Endometrial microvascular endothelial cells (primary cell): ENCODE measurements around the gene PPP3R1. TPM values are rescaled to one million over a fixed set of nuclear protein-coding genes. Genes with fewer than 3 reads are reported as not detected.
"Not testable (repeated sequence)": the region's sequence is repeated elsewhere in the genome, so short reads cannot be mapped to it uniquely, and the experiment has no call there.

Experiments used
- in situ Hi-C: cut with HindIII; loops from 2 replicates; pipeline ENCODE4 v1.10.0; 2017; ENCODE audit warnings: low sequenced_read_pairs, low pct_unique_long_range_greater_than_20kb; ENCODE audit errors: inconsistent ontology term
- total RNA-seq: library from RNA; depleted of rRNA; stranded (reverse); fragments of >200 nt; gene quantifications from one replicate; pipeline ENCODE4 v1.2.3, GENCODE V29; 2015; ENCODE audit errors: inconsistent ontology term

PPP3R1 gene
- total RNA-seq, 1 donor from 2014 or later = 28.6 TPM

- in situ Hi-C loops = no loop called here
Observed at GRCh38 chr2:68203587-68203986, 48.7 kb downstream of the PPP3R1 start.

DNA sequence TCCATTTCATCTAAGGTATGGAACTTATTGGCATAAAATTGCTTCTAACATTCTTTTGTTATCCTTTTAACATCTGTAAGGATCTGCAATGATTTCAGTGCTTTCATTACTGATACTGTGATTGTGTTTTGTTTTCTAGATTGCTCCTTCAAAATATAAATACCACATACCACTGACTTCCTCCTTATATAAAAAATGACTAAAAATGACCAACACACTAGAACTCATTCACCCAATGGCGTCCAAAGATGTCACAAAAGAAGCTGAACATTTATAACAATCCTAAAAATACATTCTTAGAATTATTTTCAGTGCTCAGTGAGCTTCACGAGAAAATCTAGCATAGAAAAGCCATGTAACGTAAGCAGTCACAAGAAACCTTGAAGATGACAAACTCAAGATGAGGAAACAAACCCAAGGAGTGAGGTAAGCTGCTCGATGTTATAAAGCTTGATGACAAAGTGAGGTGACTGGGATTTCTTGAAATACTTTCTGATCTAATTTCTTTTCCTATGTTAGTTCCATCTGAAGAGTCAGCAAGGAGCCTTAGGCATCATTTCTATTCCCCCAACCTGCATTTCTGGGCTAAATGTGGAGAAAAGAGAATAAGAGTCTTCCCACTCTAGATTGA is 52.1 kb downstream of the PPP3R1 start:
- in situ Hi-C loops = no loop called here

GRCh38 chr2:68196120-68196716 is 56.1 kb downstream of the PPP3R1 start:
- in situ Hi-C loops = no loop called here

- in situ Hi-C loops = no loop called here
Observed at GRCh38 chr2:68195096-68195495, 57.2 kb downstream of the PPP3R1 start.

DNA sequence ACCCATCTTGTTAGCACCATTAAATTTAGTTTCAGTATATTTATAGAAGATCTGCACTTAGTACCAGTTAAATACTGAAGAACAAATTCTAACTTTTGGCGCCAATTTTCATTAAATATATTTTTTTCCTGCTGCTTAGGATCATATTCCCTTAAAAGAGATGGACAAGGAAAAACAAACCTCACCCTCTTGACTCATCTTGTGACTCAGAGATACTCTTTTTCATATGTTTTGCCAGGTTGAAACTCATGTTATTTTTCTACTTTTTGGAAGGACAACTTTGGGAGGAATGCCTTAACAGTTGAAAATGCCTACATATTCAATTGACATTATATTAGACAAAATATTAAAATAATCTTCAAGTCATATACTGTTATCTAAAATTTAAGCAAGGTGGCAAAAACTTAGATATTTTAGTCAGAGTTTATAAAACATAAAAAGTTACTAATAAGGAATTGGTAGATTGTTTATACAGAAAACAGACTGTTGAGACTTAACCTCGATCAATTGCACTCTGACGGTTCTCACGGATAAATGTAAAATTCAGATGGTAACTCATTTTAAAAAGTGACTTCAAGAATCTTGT is 58.5 kb downstream of the PPP3R1 start:
- in situ Hi-C loops = no loop called here

DNA sequence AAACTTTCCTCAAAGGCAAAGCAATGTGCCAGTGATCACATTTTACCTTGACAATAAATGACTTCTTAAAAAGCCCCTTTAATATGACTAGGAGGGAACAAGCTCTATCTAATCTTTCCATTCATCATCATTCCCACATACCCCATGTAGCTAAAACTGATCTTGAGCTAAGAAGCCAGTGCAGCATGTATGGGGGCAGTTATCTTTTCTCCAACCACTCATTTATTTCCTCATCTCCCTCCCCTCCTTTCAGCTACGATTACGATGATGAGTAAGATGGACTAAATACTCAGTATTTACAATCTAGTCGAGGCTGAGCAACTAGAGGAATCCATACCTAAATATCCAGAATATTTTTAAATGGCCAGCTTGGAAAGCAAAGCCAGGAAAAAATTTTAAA is 59.2 kb downstream of the PPP3R1 start:
- in situ Hi-C loops = no loop called here

DNA sequence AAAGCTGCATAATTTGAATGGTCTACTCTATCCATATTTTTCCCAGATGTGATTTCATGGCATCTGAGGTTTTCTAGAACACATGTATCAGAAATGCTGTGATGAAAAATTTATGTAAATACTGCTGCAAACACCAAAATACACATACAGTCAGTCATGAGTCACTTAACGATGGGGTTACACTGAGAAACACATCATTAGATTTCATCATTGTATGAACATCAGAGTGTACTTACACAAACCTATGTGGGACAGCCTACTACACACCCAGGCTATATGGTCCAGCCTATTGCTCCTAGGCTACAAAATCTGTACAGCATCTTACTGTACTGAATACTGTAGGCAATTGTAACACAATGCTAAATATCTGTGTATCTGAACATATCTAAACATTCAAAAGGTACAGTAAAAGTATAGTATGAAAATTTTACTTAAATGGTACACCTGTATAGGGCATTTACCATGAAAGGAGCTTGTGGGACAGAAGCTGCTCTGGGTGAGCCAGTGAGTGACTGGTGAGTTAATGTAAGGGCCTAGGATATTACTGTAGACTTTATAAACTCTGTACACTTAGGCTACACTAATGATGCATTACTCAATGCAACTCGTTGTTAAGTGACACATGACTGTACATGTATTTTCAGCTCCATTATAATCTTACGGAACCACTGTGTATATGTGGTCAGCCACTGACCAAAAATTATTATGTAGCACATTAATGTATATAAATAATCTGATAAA is 61.2 kb downstream of the PPP3R1 start:
- in situ Hi-C loops = no loop called here

DNA sequence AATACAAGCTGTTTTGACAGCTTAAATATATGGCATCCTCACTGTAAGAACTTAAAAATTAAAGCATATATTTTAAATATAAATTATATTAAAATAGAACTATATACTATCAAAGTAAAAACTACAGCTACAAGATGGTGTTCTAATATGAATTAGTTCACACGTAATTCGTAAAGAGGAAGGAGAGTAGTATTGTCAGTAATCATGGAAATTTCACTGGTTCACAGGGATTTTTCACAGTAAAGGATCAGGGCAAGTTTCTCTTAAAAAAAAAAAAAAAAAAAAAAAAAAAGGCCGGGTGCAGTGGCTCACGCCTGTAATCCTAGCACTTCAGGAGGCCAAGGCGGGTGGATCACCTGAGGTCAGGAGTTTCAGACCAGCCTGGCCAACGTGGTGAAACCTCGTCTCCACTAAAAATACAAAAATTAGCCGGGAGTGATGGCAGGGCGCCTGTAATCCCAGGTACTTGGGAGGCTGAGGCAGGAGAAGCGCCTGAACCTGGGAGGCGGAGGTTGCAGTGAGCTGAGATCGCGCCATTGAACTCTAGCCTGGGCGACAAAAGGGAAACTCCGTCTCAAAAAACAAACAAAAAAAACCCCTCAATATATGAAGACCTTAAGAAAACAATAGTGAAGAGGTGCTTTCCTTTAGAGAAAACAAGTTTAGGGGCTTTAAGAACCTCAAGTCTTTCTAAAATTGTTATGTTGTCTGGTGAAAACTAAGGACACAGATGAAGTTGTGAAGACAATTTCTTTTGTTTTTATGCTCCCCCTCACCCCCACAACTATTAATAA is 62.1 kb downstream of the PPP3R1 start:
- in situ Hi-C loops = no loop called here

DNA sequence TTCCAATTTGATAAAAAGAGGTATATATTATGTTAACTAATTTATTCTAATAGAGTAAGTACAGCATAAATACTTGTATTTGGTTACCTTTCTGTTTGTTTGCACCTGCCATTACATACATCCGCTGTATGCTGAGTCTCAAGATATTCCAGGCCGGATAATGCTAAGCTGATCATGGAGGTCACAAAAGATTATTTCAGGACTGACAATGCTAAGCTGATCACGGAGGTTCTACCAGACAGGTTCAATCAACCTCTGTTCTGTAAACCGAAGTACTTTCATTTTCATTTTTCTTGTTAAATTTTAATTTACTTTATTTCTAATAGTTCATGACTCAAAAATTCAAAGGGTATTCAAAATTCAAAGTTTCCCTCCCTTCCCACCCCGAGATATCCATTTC is 63.5 kb downstream of the PPP3R1 start:
- in situ Hi-C loops = no loop called here

DNA sequence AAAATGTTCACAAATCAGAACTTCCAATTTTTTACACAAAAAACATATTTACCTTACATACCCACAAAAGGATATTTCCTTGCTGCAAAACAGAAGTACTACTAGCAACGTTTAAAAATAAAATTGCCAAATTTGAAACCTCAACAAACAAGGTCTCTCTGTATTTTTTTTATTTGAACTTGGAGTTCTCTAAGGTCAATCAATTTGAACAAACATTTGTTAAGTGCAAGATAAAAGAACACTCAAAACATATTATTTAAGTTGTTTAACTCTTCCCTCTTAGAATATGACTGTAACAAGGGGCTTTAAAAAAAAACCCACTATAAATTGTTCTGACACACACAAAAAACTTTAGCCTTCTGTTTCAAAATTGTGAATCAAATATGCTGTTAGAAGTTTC is 65.0 kb downstream of the PPP3R1 start:
- in situ Hi-C loops = no loop called here

DNA sequence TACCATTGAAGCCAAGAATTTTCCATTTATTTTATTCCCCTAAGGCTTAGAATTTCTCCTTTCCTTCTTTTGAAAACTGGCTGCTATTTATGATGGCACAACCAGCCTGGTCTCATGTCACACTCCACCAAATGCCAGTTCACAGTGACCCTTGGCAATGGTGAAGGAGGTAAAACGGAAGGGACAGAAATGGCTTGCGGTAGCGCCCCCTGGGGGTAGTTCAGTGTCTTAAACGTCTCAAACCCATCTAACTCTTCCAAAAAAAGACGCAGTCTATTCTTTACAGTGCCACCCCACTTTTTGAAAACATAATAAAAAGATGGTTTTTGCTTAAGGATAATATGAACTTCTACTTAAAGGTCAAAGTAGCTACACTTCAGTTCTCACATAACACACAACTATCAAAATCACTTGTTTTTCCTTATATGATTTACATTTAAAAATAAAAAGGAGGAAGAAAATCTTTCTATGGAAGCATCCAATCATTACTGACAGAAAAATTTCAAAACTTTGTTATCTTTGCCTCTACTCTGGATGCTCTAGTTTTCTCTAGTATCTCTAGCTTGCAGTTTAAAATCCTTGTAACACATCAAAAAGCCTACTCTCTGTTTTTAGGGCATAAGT is 66.7 kb downstream of the PPP3R1 start:
- in situ Hi-C loops = no loop called here

GRCh38 chr2:68182902-68183301 is 69.4 kb downstream of the PPP3R1 start:
- in situ Hi-C loops = no loop called here

DNA sequence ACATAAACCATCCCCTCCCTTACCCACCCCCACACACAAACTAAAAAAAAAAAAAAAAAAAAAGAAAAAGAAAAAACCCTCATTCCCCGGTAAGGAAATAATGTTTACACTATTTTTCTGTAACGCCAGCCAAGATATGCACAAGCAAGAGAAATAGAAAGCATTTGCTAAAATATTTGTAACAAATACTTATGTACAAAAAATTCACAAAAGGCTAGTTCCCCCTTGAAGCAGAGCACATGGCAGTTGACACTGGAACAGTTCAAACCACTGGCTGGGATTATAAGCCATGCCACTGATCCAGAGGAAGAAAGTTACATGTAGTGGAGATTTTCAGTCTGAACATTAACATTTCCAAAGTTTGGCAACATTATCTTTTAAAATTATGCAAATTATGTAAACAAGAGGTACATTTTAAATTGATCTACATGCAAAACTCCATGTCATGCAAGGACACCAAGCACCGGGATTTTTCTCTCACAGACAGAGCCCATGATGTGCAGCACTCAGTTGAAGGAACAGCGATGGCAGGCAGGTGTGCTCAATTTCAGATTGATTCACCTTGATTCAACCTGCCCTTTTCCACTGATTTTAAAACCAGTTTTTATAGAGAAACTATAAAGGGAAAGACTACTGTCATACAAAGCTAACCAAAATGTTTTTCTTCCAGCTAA is 73.2 kb downstream of the PPP3R1 start:
- in situ Hi-C loops = no loop called here

DNA sequence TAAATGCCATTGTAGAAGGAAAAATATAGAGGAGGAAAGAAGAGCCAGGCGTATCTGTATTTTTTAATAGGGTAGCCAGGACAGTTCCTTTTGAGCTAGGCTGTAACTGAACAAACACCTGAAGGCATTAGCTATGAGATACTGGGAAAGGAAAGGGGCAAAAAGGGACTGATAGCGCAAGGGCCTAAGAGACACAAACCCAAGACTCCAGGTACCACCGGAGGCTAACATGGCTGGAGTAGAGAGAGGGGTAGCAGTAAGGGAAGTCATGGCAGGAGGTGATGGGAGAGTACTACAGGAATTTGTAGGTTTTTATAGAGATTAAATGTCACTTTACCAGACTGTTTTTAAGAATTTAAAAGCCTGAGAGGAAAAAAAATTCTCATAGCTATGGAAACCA is 73.9 kb downstream of the PPP3R1 start:
- in situ Hi-C loops = no loop called here

DNA sequence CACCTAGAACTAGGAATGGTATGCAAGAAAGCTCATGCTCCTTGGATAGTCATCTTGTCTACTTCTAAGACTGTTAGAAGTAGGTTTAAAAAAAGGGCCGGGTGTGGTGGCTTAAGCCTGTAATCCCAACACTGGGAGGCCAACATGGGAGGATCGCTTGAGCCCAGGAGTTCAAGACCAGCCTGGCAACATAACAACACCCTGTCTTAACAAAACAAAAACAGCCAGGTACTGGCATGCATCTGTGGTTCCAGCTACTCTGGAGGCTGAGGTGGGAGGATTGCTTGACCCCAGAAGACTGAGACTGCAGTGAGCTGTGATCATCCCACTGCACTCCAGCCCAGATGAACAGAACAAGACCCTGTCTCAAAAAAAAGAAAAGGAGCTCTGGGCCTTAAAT is 74.8 kb downstream of the PPP3R1 start:
- in situ Hi-C loops = no loop called here

GRCh38 chr2:68176657-68177056 is 75.7 kb downstream of the PPP3R1 start:
- in situ Hi-C loops = no loop called here

DNA sequence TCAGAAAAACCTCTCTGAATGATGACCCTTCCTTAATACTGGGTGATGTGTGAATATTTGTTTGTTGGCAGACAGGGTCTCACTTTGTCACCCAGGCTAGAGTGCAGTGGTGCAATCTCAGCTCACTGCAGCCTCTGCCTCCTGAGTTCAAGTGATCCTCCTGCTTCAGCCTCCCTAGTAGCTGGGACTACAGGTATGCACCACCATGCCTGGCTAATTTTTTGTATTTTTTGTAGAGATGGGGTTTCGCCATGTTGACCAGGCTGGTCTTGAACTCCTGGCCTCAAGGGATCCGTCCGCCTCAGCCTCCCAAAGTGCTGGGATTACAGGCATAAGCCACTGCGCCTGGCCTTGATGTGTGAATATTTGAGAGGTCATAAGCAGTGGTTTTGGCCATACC is 77.1 kb downstream of the PPP3R1 start:
- in situ Hi-C loops = not testable (repeated sequence)

DNA sequence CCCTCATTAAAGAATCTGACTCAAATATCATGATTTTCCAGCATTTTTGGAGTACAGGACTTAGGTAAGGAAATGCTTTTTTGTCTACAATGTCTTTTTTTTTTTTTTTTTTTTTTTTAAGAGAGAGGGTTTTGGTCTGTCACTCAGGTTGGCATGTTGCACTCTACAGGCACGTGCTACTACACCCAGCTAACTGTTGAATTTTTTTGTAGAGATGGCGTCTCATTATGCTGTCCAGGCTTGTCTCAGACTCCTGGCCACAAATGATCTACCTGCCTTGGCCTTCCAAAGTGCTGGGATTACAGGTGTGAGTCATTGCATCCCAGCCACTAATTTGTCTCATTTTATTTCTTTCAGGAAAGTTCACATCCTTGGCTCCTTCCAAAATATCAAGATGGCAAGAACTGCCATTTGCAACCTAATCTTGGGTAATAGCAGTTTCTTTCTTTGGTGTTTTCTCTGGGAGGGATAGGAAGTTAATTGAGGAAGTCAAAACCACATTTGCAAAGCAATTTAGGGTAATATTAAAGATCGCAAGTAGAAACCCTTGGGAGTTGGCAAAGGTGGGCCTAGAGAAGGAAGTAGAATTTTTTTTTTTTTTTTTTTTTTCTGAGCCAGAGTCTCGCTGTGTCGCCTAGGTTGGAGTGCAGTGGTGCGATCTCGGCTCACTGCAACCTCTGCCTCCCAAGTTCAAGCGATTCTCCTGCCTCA is 79.2 kb downstream of the PPP3R1 start:
- in situ Hi-C loops = no loop called here
